ENCODE measurements around the gene MT1F. TPM values are rescaled to one million over a fixed set of nuclear protein-coding genes. Genes with fewer than 3 reads are reported as not detected.

The MT1F gene
- polyA plus RNA-seq, 1 donor: 77.0 TPM

DNA sequence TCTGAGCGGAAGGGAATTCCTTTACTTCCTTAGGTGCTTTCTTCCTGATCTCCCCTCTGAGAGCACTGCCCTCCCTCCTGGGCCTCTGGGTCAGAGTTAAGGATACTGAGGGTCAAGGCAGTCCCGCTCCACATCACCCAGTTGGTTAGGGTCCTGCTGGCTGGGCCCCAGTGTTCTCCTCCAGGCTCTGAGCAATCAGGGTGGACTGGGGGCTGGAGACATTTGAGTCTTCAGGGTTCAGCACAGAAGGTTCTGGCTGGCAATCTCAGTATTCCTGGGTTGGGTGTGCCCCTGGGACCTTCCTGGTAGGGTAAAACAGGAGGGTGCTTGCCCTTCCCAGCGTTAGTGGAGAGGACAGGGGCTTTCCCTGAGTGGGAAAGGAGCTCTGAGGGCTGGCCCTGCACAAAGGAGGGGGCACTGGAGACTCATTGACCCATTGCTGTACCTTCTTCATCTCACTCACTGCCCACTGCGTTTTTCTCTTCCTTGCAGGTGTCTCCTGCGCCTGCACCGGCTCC, 24.9 kb upstream of the MT1F start:
- no peak overlapping the region for H3K27ac ChIP-seq (ENCODE audit: low read length)
- H3K36me3 ChIP-seq (ENCODE audit: control insufficient read depth, insufficient read depth, low read length): no peaks in the 10 kb centered on the region
- H3K9me3 ChIP-seq (ENCODE audit: control insufficient read depth, low read depth, low read length): no peaks in the 10 kb centered on the region
- peaks cover 81% of the 10 kb centered on the region for H3K27me3 ChIP-seq (ENCODE audit: control insufficient read depth, insufficient read depth, low read length)
- no CpG with 5 or more reads among the region's 6 CpGs for WGBS (ENCODE audit: insufficient coverage, low lambda C conversion rate)
- H3K4me1 ChIP-seq (ENCODE audit: control insufficient read depth, insufficient read depth, low read length): peaks cover 11% of the 10 kb centered on the region
- peak overlapping the region; percentile 35 for H3K4me3 ChIP-seq (ENCODE audit: low read length)
- DNase-seq: no peak

DNA sequence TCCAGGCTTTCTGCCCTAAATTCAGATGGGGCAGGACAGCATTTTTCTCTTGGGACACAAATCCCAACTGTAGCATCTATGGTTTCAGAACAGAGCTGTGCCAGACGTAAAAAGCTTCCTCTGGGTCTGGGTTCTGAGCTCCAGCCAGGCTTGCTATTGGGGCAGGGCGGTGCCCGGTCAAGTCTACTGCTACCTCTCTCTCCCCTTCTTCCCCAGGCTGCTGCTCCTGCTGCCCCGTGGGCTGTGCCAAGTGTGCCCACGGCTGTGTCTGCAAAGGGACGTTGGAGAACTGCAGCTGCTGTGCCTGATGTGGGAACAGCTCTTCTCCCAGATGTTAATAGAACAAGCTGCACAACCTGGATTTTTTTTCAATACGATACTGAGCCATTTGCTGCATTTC, 24.2 kb upstream of the MT1F start:
- H3K4me3 ChIP-seq (ENCODE audit: low read length): no peak overlapping the region
- H3K36me3 ChIP-seq (ENCODE audit: control insufficient read depth, insufficient read depth, low read length): no peaks in the 10 kb centered on the region
- no peaks in the 10 kb centered on the region for H3K9me3 ChIP-seq (ENCODE audit: control insufficient read depth, low read depth, low read length)
- peaks cover 12% of the 10 kb centered on the region for H3K4me1 ChIP-seq (ENCODE audit: control insufficient read depth, insufficient read depth, low read length)
- H3K27ac ChIP-seq (ENCODE audit: low read length): no peak overlapping the region
- H3K27me3 ChIP-seq (ENCODE audit: control insufficient read depth, insufficient read depth, low read length): peaks cover 88% of the 10 kb centered on the region
- DNase-seq: no peak
- no CpG with 5 or more reads among the region's 7 CpGs for WGBS (ENCODE audit: insufficient coverage, low lambda C conversion rate)

DNA sequence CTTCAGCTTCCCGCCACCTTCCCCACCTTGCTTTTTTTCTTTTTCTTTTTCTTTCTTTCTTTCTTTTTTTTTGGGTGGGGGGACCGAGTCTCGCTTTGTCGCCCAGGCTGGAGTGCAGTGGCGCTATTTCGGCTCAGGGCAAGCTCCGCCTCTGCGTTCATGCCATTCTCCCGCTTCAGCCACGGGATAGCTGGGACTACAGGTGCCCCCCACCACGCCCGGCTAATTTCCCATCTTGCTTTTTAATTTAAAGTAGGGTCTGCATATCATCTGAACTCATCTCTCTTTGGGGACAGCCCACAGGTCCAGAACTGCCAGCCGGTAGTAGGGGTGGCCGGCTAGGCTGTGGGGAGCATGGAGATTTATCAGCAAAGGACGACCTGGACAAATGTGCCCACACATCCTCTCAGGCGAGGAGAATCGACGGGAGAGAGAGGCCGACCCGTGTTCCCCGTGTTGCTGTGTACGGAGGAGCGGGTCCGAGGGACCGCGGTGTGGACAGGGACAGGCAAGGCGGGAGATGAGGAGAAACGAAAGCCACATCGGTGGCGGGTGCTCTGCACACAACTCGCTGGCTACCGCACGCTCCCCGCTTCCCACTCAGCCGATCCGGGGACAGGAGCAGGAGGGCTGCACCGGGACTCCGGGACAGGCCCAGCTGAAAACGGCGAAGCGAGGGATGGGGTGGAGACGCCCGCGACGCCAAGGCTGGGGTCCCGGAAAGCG, 22.9 kb upstream of the MT1F start:
- Histone ChIP-seq H3K27ac (ENCODE audit: low read length) (no peak overlapping the region), H3K9me3 (ENCODE audit: control insufficient read depth, low read depth, low read length) (no peaks in the 10 kb centered on the region), H3K4me3 (ENCODE audit: low read length) (no peak overlapping the region), H3K4me1 (ENCODE audit: control insufficient read depth, insufficient read depth, low read length) (peaks cover 15% of the 10 kb centered on the region), H3K27me3 (ENCODE audit: control insufficient read depth, insufficient read depth, low read length) (peaks cover 92% of the 10 kb centered on the region), H3K36me3 (ENCODE audit: control insufficient read depth, insufficient read depth, low read length) (no peaks in the 10 kb centered on the region)
- no peak for DNase-seq
- no CpG with 5 or more reads among the region's 47 CpGs for WGBS (ENCODE audit: insufficient coverage, low lambda C conversion rate)

DNA sequence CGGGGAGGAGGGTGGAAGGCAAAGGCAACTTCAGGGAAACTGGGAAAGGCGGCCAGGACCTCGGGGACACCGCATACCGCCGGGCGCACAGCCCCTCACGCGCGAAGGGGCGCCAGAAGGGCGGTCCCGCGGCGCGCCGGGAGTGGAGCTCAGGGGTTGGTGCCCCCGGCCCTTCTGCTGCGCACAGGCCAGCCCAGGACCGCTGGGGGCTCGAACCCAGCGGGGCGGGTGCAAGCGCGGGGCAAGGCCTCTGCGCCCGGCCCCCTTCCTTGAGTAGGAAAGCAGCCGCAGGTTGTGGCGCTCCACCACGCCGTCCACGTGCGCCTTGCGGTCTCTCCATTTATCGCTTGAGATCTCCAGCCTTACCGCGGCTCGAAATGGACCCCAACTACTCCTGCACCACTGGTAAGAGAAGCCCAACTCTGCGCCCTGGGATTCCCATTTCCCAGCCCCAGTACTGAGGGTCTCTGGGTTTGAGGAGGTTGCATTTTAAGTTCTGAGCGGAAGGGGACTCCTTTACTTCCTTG, 22.3 kb upstream of the MT1F start:
- Histone ChIP-seq H3K36me3 (ENCODE audit: control insufficient read depth, insufficient read depth, low read length) (no peaks in the 10 kb centered on the region), H3K27me3 (ENCODE audit: control insufficient read depth, insufficient read depth, low read length) (peaks cover 92% of the 10 kb centered on the region), H3K4me3 (ENCODE audit: low read length) (no peak overlapping the region), H3K9me3 (ENCODE audit: control insufficient read depth, low read depth, low read length) (no peaks in the 10 kb centered on the region), H3K27ac (ENCODE audit: low read length) (no peak overlapping the region), H3K4me1 (ENCODE audit: control insufficient read depth, insufficient read depth, low read length) (peaks cover 15% of the 10 kb centered on the region)
- no CpG with 5 or more reads among the region's 40 CpGs for WGBS (ENCODE audit: insufficient coverage, low lambda C conversion rate)
- DNase-seq: no peak

DNA sequence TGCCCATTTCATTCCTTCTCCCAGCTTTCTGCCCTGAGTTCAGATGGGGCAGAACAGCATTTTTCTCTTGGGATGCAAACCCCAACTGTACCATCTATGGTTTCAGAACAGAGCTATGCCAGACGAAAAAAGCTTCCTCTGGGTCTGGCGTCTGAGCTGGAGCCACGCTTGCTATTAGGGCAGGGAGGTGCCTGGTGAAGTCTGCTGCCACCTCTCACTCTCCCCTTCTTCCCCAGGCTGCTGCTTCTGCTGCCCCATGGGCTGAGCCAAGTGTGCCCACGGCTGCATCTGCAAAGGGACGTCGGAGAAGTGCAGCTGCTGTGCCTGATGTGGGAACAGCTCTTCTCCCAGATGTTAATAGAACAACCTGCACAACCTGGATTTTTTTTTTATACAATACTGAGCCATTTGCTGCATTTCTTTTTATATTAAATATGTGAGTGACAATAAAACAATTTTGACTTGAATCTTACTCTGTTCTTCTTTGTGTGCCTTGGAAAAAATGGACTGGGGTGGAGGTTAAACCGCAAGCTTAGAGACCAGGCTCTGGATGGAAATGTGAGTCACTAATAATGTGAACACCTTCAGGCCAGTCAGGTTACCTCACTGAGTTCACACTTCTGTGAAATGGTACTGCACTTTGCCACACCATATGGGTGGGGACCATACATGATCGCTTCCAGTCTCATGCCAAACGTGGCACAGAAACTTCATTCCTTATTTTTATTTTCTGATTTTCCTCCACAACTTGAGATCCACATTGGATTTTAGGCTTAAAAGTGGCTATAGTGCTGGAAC, 20.9 kb upstream of the MT1F start:
- Histone ChIP-seq H3K27me3 (ENCODE audit: control insufficient read depth, insufficient read depth, low read length) (peaks cover 94% of the 10 kb centered on the region), H3K36me3 (ENCODE audit: control insufficient read depth, insufficient read depth, low read length) (no peaks in the 10 kb centered on the region), H3K4me3 (ENCODE audit: low read length) (no peak overlapping the region), H3K4me1 (ENCODE audit: control insufficient read depth, insufficient read depth, low read length) (peaks cover 15% of the 10 kb centered on the region), H3K27ac (ENCODE audit: low read length) (no peak overlapping the region), H3K9me3 (ENCODE audit: control insufficient read depth, low read depth, low read length) (no peaks in the 10 kb centered on the region)
- 67% methylated on average over 1 of the region's 9 CpGs for WGBS (ENCODE audit: insufficient coverage, low lambda C conversion rate)
- DNase-seq: no peak

DNA sequence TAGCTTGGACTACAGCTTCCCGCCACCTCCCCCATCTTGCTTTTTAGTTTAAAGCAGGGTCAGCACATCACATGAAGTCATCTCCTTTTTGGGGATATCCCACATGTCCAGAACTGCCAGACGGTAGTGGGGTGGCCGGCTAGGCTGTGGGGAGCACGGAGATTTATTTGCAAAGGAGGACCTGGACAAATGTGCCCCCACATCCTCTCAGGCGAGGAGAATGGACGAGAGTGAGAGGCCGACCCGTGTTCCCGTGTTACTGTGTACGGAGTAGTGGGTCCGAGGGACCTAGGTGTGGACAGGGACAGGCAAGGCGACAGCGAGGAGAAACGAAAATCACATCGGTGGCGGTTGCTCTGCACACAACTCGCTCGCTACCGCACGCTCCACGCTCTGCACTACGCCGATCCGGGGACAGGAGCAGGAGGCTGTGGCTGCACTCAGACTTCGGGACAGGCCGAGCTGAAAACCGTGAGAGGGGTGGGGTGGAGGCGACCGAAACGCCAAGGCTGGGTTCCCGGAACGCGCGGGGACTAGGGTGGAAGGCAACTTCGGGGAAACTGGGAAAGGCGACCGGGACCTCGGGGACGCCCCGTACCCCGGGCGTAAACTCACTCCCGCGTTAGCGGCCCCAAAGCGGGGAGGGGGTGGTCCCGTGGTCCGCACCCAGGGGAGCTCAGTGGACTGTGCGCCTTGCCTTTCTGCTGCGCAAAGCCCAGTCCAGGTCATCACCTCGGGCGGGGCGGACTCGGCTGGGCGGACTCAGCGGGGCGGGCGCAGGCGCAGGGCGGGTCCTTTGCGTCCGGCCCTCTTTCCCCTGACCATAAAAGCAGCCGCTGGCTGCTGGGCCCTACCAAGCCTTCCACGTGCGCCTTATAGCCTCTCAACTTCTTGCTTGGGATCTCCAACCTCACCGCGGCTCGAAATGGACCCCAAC, 19.7 kb upstream of the MT1F start, which contains the start of gene MT1A:
MT1A (plus strand) TSS at position 853 of the 937 bp plus-strand sequence; CDS start at position 926, 73 bp downstream.
- H3K4me3 ChIP-seq (ENCODE audit: low read length): peak within 1 kb of the TSS; percentile 39
- no peak within 1 kb of the TSS for H3K27ac ChIP-seq (ENCODE audit: low read length)
- H3K27me3 ChIP-seq (ENCODE audit: control insufficient read depth, insufficient read depth, low read length): peaks cover 92% of the 10 kb centered on the region
- H3K4me1 ChIP-seq (ENCODE audit: control insufficient read depth, insufficient read depth, low read length): peaks cover 15% of the 10 kb centered on the region
- no peaks in the 10 kb centered on the region for H3K9me3 ChIP-seq (ENCODE audit: control insufficient read depth, low read depth, low read length)
- WGBS (ENCODE audit: insufficient coverage, low lambda C conversion rate): no CpG with 5 or more reads among the region's 68 CpGs
- peak; percentile 45 to 68 for DNase-seq
- H3K36me3 ChIP-seq (ENCODE audit: control insufficient read depth, insufficient read depth, low read length): no peaks in the 10 kb centered on the region

DNA sequence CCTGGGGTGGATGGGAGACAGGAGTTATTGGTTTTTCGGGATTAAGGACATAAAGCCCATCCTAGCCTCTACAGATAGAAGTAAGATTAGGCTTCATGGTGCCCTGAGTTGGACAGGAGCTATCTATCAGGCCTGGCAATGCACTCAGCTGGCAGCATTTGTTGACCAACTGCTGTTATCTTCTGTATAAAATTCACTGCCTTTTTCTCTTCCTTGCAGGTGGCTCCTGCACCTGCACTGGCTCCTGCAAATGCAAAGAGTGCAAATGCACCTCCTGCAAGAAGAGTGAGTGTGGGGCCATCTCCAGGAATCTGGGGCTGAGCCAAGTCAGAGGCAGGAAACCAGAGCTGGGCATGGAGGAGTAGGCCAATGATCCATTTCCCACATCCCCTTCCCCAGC, 18.7 kb upstream of the MT1F start:
- peak in 1 of 2 donors; percentile 40 for DNase-seq
- Histone ChIP-seq H3K4me1 (ENCODE audit: control insufficient read depth, insufficient read depth, low read length) (peaks cover 24% of the 10 kb centered on the region), H3K4me3 (ENCODE audit: low read length) (no peak overlapping the region), H3K27ac (ENCODE audit: low read length) (no peak overlapping the region), H3K9me3 (ENCODE audit: control insufficient read depth, low read depth, low read length) (peaks cover 2% of the 10 kb centered on the region), H3K27me3 (ENCODE audit: control insufficient read depth, insufficient read depth, low read length) (peaks cover 92% of the 10 kb centered on the region), H3K36me3 (ENCODE audit: control insufficient read depth, insufficient read depth, low read length) (no peaks in the 10 kb centered on the region)
- WGBS (ENCODE audit: insufficient coverage, low lambda C conversion rate): no CpG with 5 or more reads among the region's 1 CpG

DNA sequence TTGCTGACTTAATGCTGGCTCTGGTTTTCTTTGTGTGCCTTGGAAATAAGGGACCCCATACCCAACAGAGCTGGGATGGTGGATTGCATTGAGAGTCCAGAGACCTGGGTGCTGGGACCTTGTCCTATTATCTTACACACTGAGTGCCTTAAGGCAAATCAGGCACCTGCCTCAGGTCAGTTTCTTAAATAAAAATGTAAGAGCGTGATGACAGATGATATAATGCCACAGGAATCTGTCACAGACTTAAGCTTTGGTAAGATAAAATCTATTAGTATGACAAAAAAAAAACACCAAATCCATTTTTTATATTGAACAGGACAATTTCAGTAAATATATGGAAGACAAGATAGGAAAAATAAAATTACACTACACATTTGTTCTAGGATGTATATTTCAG, 17.7 kb upstream of the MT1F start:
- Histone ChIP-seq H3K4me3 (ENCODE audit: low read length) (no peak overlapping the region), H3K4me1 (ENCODE audit: control insufficient read depth, insufficient read depth, low read length) (peaks cover 20% of the 10 kb centered on the region), H3K9me3 (ENCODE audit: control insufficient read depth, low read depth, low read length) (peaks cover 2% of the 10 kb centered on the region), H3K27me3 (ENCODE audit: control insufficient read depth, insufficient read depth, low read length) (peaks cover 84% of the 10 kb centered on the region), H3K36me3 (ENCODE audit: control insufficient read depth, insufficient read depth, low read length) (no peaks in the 10 kb centered on the region), H3K27ac (ENCODE audit: low read length) (no peak overlapping the region)
- 100% methylated on average over 1 of the region's 1 CpG for WGBS (ENCODE audit: insufficient coverage, low lambda C conversion rate)
- no peak for DNase-seq

DNA sequence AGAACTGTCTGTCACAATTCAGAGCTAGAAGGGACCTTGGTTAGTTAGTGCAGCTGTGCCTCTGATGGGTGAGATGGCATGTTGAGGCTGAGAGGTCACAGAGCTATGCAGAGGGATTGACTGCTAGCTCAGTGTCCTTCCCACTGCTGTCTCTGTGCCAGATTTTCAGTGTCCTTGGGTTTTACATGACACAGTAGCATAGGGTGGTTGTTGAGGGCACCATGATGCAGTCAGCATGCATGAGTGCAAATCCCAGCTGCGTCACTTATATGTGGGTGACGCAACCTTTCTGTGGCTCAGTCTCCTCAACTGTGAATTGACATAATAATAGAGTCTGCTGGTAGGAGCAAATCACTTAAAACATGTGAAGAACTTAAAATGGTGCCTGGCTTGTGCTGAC, 16.6 kb upstream of the MT1F start:
- Histone ChIP-seq H3K27ac (ENCODE audit: low read length) (no peak overlapping the region), H3K4me1 (ENCODE audit: control insufficient read depth, insufficient read depth, low read length) (peaks cover 18% of the 10 kb centered on the region), H3K9me3 (ENCODE audit: control insufficient read depth, low read depth, low read length) (peaks cover 2% of the 10 kb centered on the region), H3K27me3 (ENCODE audit: control insufficient read depth, insufficient read depth, low read length) (peaks cover 77% of the 10 kb centered on the region), H3K4me3 (ENCODE audit: low read length) (no peak overlapping the region), H3K36me3 (ENCODE audit: control insufficient read depth, insufficient read depth, low read length) (no peaks in the 10 kb centered on the region)
- WGBS (ENCODE audit: insufficient coverage, low lambda C conversion rate): no CpG with 5 or more reads among the region's 2 CpGs
- DNase-seq: no peak
